HepG2 (cell line): ENCODE results near the gene KRTAP10-11. TPM values are rescaled to one million over a fixed set of nuclear protein-coding genes. Genes with fewer than 3 reads are reported as not detected.

Experiments
- ATAC-seq: fragments of 200-7000 bp; cut with Tn5 transposase; 3 replicates; pipeline ENCODE4 v1.9.1; 2020; ENCODE audit warnings: mild to moderate bottlenecking, moderate library complexity
- BruUV-seq: library from RNA; stranded (reverse); fragments of 400-500 nt; replicated peaks from 2 replicates; lab custom pipeline; 2021; lab: Mats Ljungman, UMichigan
- CTCF ChIA-PET: fragments of 300-600 bp; formaldehyde crosslinking; extraction: SDS; loops from one replicate; lab custom pipeline; 2021; ENCODE audit warnings: low total read pairs, inconsistent platforms, low intra/inter-chr PET ratio; lab: Yijun Ruan, JAX
- POLR2A ChIA-PET: fragments of 350-600 bp; sonication (Branson Sonifier 250); formaldehyde crosslinking; loops from one replicate; lab custom pipeline; 2020; ENCODE audit warnings: antibody characterized with exemption, inconsistent platforms; lab: Yijun Ruan, JAX
- DNase-seq: peaks from one replicate; pipeline ENCODE4 v3.0.0-alpha.2; 2015; ENCODE audit warnings: low spot score
- FAIRE-seq: peaks from 3 replicates; lab custom pipeline; 2011; peaks lifted over from hg19 to GRCh38; lab: Jason Lieb, UNC
- H2AFZ ChIP-seq: one replicate; pipeline ENCODE4 v1.6.1; 2011; ENCODE audit warnings: low read length, inconsistent platforms
- H3K27ac ChIP-seq: fragments of 300-600 bp; 3 replicates; pipeline ENCODE4 v1.8.0; 2011; ENCODE audit warnings: mixed run types, mild to moderate bottlenecking, mixed read lengths, low read length, inconsistent platforms; ENCODE audit not compliant: insufficient read depth; ENCODE audit errors: extremely low read length
- H3K27me3 ChIP-seq, 2 experiments: fragments of 200-600 bp in 1 of 2; 2 replicates in 1 of 2; 3 replicates in 1 of 2; pipeline versions ENCODE4 v1.6.0 to v1.8.0; 2011; ENCODE audit warnings: low read length in 2 of 2, mild to moderate bottlenecking in 2 of 2, moderate library complexity in 2 of 2, inconsistent platforms in 1 of 2; ENCODE audit not compliant: insufficient read depth in 2 of 2, control insufficient read depth in 1 of 2
- H3K36me3 ChIP-seq, 2 experiments: fragments of 200-600 bp in 1 of 2; replicated peaks in 1 of 2; 2 replicates in 1 of 2; 3 replicates in 1 of 2; pipeline versions ENCODE4 v1.5.1 to v1.8.0; 2011; ENCODE audit warnings: low read length in 2 of 2, inconsistent platforms in 1 of 2; ENCODE audit not compliant: insufficient read depth in 2 of 2, control insufficient read depth in 1 of 2
- H3K4me1 ChIP-seq: 2 replicates; pipeline ENCODE4 v1.5.1; 2012; ENCODE audit warnings: low read length, inconsistent platforms; ENCODE audit not compliant: insufficient read depth
- H3K4me2 ChIP-seq: 2 replicates; pipeline ENCODE4 v1.6.0; 2011; ENCODE audit warnings: low read depth, low read length, inconsistent platforms
- H3K4me3 ChIP-seq, 3 experiments: fragments of 200-600 bp in 1 of 3; sonication (generic), shearing (Covaris generic) in 1 of 3; replicated peaks in 1 of 3; 2 replicates each; pipeline ENCODE4 v1.5.1; 2011 to 2016; ENCODE audit warnings: low read length in 3 of 3, inconsistent platforms in 2 of 3, low read depth in 2 of 3, mild to moderate bottlenecking in 2 of 3, control low read depth in 1 of 3, mixed read lengths in 1 of 3; ENCODE audit not compliant: insufficient read depth in 1 of 3
- H3K79me2 ChIP-seq: one replicate; pipeline ENCODE4 v1.6.1; 2011; ENCODE audit warnings: low read length, inconsistent platforms; ENCODE audit not compliant: insufficient read depth
- H3K9ac ChIP-seq: 2 replicates; pipeline ENCODE4 v1.6.0; 2011; ENCODE audit warnings: mild to moderate bottlenecking, low read depth, low read length, inconsistent platforms; ENCODE audit not compliant: insufficient read depth
- H3K9me3 ChIP-seq: 2 replicates; pipeline ENCODE4 v1.5.1; 2012; ENCODE audit warnings: mild to moderate bottlenecking, low read length
- H4K20me1 ChIP-seq: 2 replicates; pipeline ENCODE4 v1.6.0; 2011; ENCODE audit warnings: inconsistent platforms, mild to moderate bottlenecking, low read length, moderate library complexity; ENCODE audit not compliant: insufficient read depth
- GRHL1 ChIP-seq: sonication (generic); formaldehyde crosslinking; conservative IDR thresholded peaks from 2 replicates; pipeline ENCODE4 v1.8.0; 2022; ENCODE audit warnings: missing genetic modification reagents
- ZNF276 ChIP-seq: sonication (generic); formaldehyde crosslinking; IDR thresholded peaks from 2 replicates; pipeline ENCODE4 v1.4.0; 2020; ENCODE audit warnings: mild to moderate bottlenecking, low read depth, missing genetic modification reagents
- WGBS: methylation state at CpG from one replicate; pipeline ENCODE4 v1.1.6; 2017; ENCODE audit warnings: low lambda C conversion rate; 5-methylcytosine and 5-hydroxymethylcytosine counted together
- in situ Hi-C: cut with HindIII; loops from 2 replicates; pipeline ENCODE4 v1.10.0; 2017; ENCODE audit warnings: low pct_unique_long_range_greater_than_20kb; ENCODE audit not compliant: extremely low pct_ligation_motif_present
- intact Hi-C: fragments of 100-400 bp; cut with micrococcal nuclease; formaldehyde crosslinking; loops from one replicate; pipeline ENCODE4 v1.10.0; 2022; ENCODE audit not compliant: unreplicated experiment
- polyA plus RNA-seq, 8 experiments: library from polyadenylated mRNA; depleted of rRNA in 3 of 8; stranded (reverse) in 7 of 8; unstranded in 1 of 8; fragments of >200 nt; fragmentation: Illumina TruSeq in 4 of 8; extraction: Trizol in 4 of 8; gene quantifications; 2 replicates each; pipeline versions ENCODE4 v1.2.1 to v1.2.3, GENCODE V29; 2011 to 2016; ENCODE audit warnings: low read depth in 4 of 8, missing spikeins in 1 of 8, mixed read lengths in 1 of 8; ENCODE audit not compliant: insufficient read depth in 1 of 8
- total RNA-seq, 5 experiments: library from RNA; depleted of rRNA; stranded (reverse); fragments of >200 nt; fragmentation: Illumina TruSeq; extraction: Trizol; gene quantifications; 2 replicates each; pipeline ENCODE4 v1.2.3, GENCODE V29; 2016; ENCODE audit warnings: low read depth in 1 of 5
- TF ChIP-seq, protein P1 (sequence below): sonication (generic); formaldehyde crosslinking; IDR thresholded peaks from 2 replicates; pipeline ENCODE4 v1.4.0; 2020; ENCODE audit warnings: missing genetic modification reagents, borderline replicate concordance

KRTAP10-11 gene
- total and polyA plus RNA-seq, 2 of the 13 experiments (the other 11 are each of a cell fraction or from before 2014, with no cell fraction given), result not detected

GRCh38 chr21:44603109-44603875, 42.9 kb upstream of the KRTAP10-11 start (continued):
- TF ChIP-seq GRHL1 (CRISPR knock-in tag), result no peak
- TF ChIP-seq, protein P1, sequence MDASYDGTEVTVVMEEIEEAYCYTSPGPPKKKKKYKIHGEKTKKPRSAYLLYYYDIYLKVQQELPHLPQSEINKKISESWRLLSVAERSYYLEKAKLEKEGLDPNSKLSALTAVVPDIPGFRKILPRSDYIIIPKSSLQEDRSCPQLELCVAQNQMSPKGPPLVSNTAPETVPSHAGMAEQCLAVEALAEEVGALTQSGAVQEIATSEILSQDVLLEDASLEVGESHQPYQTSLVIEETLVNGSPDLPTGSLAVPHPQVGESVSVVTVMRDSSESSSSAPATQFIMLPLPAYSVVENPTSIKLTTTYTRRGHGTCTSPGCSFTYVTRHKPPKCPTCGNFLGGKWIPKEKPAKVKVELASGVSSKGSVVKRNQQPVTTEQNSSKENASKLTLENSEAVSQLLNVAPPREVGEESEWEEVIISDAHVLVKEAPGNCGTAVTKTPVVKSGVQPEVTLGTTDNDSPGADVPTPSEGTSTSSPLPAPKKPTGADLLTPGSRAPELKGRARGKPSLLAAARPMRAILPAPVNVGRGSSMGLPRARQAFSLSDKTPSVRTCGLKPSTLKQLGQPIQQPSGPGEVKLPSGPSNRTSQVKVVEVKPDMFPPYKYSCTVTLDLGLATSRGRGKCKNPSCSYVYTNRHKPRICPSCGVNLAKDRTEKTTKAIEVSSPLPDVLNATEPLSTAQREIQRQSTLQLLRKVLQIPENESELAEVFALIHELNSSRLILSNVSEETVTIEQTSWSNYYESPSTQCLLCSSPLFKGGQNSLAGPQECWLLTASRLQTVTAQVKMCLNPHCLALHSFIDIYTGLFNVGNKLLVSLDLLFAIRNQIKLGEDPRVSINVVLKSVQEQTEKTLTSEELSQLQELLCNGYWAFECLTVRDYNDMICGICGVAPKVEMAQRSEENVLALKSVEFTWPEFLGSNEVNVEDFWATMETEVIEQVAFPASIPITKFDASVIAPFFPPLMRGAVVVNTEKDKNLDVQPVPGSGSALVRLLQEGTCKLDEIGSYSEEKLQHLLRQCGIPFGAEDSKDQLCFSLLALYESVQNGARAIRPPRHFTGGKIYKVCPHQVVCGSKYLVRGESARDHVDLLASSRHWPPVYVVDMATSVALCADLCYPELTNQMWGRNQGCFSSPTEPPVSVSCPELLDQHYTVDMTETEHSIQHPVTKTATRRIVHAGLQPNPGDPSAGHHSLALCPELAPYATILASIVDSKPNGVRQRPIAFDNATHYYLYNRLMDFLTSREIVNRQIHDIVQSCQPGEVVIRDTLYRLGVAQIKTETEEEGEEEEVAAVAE (CRISPR knock-in tag), result no peak

DNA sequence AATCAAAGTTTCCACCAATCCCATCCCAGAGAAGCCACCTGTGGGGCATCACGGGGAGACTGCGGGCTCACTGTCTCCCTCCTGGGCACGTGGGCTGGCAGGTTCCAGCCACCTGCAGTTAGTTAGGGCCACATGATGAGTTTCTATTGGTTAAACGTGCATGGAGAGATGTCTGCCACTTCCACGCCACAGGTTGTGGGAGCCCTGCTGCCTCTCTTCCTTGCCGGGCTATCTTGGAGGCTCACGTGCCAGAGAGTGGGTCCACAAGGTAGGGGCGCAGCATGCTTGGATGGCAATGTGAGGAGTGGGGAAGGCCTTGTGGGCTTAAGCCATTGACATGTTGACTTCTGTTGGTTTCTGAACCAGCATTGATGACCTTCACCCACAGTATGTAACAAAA, 42.3 kb upstream of the KRTAP10-11 start:
- H3K9me3 ChIP-seq, result no peaks in the 10 kb centered on the region
- no peak for ATAC-seq

More for the DNA sequence above, 42.3 kb upstream of the KRTAP10-11 start:
- H3K9ac ChIP-seq, result no peak overlapping the region
- DNase-seq, result no peak
- no peaks in the 10 kb centered on the region for H4K20me1 ChIP-seq
- H3K4me3 ChIP-seq, result no peak overlapping the region
- POLR2A ChIA-PET, result no interaction called here
- 48% methylated on average over 8 of the region's 8 CpGs for WGBS
- no peaks in the 10 kb centered on the region for H3K4me1 ChIP-seq
- intact Hi-C loops, result no loop called here
- in situ Hi-C loops, result no loop called here
- no TSS peak for BruUV-seq
- CTCF ChIA-PET, result no interaction called here
- FAIRE-seq, result no peak
- H3K27ac ChIP-seq, result no peak overlapping the region
- H3K4me2 ChIP-seq, result no peak overlapping the region
- peaks cover 0 to 1% of the 10 kb centered on the region in 2 experiments; a peak in 1 of 5 replicates for H3K27me3 ChIP-seq
- H3K79me2 ChIP-seq, result no peaks in the 10 kb centered on the region
- TF ChIP-seq ZNF276 (CRISPR knock-in tag), result no peak
- no peaks in the 10 kb centered on the region for H3K36me3 ChIP-seq
- H2AFZ ChIP-seq, result no peak overlapping the region
